CD4-positive, alpha-beta T cell treated with Interleukin-1 beta for 1 hour (primary cell): ENCODE measurements around the gene CPED1.
"Not testable (repeated sequence)": the region's sequence is repeated elsewhere in the genome, so short reads cannot be mapped to it uniquely, and the experiment has no call there.

Experiments
- DNase-seq, 2 donors: peaks; one replicate each; pipeline ENCODE4 v3.0.0-alpha.2; 2020 to 2022

The CPED1 gene

GRCh38 chr7:121195874-121196273 lies 207.4 kb downstream of the CPED1 start:
- DNase-seq = no peak

GRCh38 chr7:121196286-121196685 lies 207.8 kb downstream of the CPED1 start:
- DNase-seq = no peak

DNA sequence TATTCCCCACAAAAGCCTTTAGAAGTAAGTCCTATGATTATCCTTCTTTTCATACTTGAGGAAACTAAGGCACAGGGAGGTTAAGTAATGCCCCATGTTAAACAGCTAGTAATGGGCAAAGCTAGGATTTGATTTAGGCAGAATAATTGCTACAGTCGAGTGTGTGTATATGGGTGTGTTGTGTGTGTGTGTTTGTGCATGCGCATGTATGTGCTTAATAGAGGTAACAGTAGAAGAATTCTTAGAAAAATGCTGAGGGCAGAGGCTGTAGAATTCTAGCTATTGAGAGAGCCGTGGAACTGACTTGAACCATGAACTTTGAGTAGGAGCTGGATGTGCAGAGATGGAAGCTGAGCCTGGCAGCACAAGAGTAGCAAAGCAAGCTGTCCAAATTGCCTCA lies 208.9 kb downstream of the CPED1 start:
- DNase-seq = no peak

GRCh38 chr7:121198502-121198901 lies 210.0 kb downstream of the CPED1 start:
- DNase-seq = no peak

DNA sequence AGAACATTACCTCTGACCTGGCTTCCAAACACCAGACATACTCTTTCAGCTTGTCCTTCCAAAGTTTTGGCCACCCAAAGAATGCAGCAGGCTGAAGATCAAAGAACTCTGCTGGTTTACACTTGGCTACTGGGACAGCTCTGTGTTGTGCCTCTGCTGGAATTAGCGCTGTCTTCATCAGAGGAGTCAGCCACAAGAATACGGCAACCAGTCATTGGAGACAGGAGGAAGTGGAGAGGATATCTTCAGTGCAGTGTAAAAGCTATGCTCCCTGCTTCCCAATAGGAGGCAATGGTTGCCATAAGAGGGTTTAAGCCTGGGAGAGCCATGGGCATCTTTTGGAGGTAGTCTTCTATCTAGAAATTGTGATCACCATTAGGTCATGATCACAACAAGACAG lies 213.6 kb downstream of the CPED1 start:
- no peak for DNase-seq

DNA sequence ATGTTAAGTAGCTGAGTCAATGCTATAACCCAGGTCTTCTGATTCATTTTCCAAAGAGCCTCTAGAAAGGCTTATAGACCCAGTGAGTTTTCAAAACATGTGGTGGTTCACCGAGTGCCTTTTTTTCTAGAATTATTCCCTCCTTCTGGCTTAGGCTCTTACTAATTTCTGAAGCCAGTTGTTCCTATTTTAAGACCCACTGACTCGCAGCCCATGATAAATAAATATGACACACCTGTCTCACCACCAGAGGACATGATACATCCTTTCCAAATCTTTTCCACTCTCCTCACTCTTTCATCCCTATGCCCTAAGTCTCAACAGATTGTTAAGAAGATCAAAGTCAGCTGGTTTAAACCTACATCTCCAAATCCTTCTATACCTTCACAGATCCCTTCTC lies 214.3 kb downstream of the CPED1 start:
- DNase-seq = no peak

DNA sequence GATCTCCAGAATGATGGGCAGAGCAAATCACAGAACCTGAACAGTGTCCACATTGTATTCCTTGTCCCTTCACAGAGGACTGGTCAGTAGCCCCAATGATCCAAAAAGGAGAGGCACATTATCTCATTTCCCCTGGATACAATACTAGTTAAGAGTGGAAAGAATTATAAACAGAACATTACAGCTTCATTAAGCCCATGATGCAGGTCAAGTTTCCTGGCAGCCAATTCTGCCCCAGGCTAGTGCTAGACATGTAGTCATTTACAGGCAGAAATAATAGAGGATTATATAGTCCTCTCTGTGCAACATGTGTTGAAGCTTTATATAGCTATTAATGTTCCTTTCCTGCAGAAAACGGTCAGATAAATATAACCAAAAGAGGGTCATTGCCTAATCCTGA lies 216.0 kb downstream of the CPED1 start:
- DNase-seq = no peak

- no peak for DNase-seq
These were observed 217.3 kb downstream of the CPED1 start for GRCh38 chr7:121205777-121206176.

DNA sequence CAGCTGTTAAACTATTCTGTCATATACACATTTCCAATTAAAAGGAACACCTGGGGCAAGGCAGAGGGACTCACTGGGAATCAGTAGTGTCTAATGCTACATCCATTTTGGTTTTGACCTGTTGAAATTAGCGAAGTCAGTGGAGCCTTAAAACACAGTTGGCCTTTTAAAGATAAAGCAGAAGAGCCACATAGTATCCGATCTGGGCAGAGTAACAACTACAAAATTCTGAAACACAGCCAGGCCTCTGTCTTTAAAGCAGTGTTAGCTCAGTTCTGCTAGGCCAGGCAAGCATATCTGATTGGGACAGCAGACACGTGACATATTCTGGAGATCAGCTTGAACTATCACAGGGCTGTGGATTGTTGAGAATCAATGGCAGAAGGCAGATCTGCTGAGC lies 222.7 kb downstream of the CPED1 start:
- DNase-seq = no peak

DNA sequence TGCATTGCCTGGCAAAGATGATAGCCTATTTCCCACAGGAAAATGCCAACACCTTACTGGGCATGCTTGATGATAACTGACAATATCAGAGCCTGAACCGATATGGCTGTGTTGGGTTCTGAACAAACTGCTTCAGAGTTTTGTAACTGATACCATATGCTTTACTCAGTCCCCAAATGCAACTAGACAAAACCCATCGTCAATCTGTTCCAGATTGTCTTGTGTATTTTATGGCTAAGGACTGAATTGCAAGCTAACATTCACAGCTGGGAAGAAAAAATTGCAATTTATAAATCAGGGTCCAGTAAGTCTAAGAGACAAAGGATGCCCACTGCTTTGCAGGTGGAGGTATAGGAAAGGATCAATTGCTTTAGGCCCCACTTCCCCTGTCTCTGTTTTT lies 223.5 kb downstream of the CPED1 start:
- DNase-seq = no peak

DNA sequence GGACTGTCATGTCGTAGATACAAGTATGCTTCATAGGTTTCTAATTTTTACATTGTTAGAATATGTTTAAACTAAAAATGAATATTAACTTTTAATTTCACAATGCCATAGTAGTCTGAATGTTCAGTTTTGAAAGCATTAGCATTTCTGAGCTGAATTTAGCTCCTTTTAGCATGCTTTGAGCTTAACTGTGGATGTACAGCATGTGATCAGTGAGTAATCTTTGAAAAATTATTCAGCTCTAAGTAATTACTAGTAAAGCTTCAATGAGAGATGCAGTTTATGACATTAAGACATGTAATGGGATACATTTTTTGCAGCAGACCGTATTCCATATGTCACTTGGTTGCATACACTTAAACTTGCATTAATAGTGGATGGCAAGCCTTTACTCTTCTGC lies 226.1 kb downstream of the CPED1 start:
- no peak for DNase-seq

DNA sequence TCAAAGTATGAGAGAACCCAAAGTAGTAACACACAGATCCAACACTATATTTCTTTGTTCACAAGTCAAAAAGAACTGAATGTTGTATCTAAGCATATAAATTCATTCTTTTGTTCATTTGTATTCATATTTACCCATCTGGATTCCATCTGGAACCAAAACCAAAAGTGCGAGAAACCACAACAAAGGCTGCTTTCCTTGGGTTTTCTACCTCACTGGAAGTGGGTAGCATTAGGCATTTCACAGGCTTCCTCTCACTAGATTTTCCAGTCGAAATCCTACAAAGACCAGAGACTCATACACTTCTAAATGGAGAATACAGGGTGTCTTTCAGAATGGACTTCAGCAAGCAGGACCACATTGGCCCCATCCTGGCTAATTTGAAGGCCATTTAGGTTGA lies 230.5 kb downstream of the CPED1 start:
- DNase-seq = no peak

GRCh38 chr7:121221108-121221507 lies 232.6 kb downstream of the CPED1 start:
- DNase-seq = not testable (repeated sequence)

- no peak for DNase-seq
These were observed 240.3 kb downstream of the CPED1 start for GRCh38 chr7:121228779-121229178.

DNA sequence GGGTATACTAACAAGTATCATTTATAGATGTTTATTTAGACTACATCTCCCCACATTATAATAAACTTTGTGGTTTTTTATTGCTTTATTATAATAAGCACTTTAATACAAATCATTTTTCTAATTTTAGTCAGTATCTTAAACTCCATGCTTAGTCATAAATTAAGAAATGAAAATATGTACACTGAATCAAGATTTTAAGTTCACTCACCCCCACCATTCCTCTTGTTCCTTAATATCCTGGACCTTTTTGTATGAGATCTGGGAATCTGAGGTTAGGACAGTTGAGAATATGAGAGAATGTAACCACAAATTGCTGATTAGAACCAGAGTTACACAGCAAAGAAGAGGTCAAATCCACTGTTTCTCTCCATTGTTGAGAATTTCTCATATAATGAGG lies 246.7 kb downstream of the CPED1 start:
- DNase-seq = no peak

DNA sequence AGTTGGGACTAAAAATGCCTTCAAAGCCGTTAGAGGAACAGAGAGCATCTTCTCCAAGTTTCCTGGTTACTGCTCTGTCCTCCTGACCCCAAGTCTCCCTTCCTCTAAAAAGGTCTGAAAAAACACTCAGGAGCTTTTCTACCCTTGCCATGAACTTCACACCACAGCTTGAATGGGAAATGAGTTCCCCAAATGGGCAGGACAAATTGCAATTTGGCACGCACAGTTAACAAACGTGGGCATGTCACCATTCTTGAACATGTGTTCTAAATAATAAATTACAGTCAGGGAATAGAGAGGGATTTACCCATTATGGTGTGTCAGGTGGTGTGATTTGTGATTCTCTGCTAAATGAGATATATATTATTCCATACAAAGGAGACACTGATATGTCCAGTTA lies 249.1 kb downstream of the CPED1 start:
- no peak for DNase-seq

DNA sequence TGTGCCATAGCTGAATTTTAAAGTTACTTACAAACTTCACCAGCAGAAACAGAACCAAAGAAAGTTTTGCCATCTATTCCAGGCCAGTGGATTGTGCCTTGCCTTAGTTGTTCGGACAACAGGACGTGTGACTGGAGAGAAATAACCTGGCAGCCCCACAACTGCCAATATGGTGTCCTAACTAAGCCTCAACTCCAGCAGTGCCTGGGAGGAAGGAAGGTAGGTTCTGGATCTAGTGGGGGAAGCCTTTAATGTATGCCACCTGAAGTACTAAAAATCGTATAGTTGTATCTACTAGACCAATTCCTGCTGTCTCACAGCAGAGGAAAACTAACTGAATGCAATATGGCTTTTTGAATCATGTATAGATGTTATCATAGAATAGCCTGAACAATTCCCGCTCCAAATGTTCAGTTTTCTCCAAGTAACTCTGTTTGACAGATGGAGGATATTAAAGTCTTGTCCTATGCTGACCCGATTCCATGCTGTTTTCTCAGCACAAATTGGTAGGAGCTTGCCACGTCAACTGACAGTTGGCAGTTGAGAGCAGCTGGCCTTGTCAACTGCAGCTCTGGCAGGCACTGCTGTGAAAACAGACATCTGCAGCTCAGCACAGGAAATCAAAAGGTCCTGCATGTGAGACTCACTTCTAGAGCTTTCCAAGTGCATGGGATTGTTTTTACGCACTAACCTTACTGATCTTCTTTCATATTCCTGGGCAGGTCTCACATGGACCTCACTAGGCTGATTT lies 255.8 kb downstream of the CPED1 start:
- no peak for DNase-seq

GRCh38 chr7:121251367-121251766 lies 262.9 kb downstream of the CPED1 start:
- not testable (repeated sequence) for DNase-seq

- DNase-seq = not testable (repeated sequence)
These were observed 264.2 kb downstream of the CPED1 start for GRCh38 chr7:121252523-121253235.

- no peak for DNase-seq
These were observed 271.3 kb downstream of the CPED1 start for GRCh38 chr7:121259826-121260225.

GRCh38 chr7:121261207-121261884 lies 272.8 kb downstream of the CPED1 start:
- DNase-seq = no peak

DNA sequence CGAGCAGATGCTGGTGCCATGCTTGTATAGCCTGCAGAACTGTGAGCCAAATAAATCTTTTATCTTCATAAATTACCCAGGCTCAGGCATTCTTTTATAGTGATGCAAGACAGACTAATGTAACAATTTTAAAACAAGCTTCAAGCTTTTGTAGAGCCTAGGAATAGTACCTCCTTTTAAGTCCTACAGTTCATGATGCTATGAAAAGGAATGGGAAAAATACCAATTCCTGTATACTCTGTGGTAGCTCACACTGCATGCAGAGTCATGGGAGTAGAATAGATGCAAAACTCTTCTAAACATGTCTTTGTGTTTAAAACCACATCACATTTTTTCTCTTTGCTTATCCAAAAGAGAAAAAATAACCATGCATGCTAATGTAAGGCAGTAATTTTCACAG lies 273.7 kb downstream of the CPED1 start:
- no peak for DNase-seq

DNA sequence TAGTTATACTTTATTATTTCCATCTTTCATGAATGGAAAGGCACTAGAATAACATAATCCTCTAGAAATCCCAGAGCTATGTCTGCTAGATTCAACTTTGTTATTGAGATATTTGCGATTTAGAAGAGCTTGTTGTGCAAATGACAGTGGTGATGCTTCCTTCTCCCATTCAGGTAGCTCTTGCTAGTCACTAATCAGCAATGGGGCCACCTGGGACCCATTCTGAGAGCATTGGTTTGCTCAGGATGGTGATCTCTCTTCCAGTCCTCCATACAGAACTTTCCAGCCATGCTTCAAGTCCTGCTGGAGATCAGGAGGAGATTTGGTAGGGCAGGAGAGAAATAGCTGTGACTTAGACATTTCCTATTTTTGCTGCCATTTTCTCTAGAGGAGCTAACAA lies 274.5 kb downstream of the CPED1 start:
- DNase-seq = no peak

- no peak for DNase-seq
These were observed 277.9 kb downstream of the CPED1 start for GRCh38 chr7:121266307-121266894.
